Superior temporal gyrus (tissue), 1 donor: ENCODE measurements around the gene TBL1X.

Source experiments
- DNase-seq: peaks from one replicate; pipeline ENCODE4 v3.0.0-alpha.2; 2016; ENCODE audit errors: extremely low spot score

TBL1X gene

DNA sequence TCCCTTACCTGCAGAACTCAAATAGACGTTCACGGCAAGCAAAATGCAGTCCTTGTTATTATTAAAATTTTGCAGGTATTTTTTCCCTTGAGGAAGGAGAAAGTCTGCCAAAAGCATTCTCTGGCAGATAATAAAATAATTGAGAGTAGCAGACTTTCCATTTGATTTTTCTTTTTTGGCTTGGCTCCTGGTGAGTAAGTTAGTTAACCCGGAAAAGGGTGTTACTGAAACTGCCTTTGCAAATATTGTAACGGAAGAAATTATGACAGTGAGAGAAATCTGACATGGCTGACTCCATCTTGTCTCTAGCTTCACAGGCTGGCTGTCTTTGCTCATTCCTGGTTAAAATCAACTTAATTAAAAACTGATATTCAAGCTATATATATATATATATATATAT, 200.3 kb downstream of the TBL1X start:
- no peak for DNase-seq

DNA sequence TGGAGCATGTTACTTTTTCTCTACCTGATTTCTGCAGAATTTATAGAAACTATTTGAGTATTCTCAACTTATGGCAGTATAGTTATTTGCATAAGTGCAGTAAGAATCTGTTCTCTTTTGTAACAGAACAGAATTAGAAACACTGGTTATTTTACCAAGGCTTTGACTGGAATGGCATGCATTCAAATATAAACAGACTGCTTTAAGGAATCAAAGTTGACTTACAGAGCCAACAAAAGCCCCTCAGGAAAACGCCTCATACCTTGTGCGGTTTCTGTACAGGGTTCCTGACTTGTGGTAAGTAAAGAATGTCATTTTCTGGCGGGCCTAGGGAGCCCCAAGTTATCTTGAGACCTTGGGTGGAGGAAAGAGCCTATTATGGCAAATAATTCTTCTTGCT, 203.7 kb downstream of the TBL1X start:
- DNase-seq = no peak

GRCh38 chrX:9670136-9670814, 205.4 kb downstream of the TBL1X start:
- no peak for DNase-seq

- no peak for DNase-seq
Measured at GRCh38 chrX:9671998-9672397, 207.1 kb downstream of the TBL1X start.

DNA sequence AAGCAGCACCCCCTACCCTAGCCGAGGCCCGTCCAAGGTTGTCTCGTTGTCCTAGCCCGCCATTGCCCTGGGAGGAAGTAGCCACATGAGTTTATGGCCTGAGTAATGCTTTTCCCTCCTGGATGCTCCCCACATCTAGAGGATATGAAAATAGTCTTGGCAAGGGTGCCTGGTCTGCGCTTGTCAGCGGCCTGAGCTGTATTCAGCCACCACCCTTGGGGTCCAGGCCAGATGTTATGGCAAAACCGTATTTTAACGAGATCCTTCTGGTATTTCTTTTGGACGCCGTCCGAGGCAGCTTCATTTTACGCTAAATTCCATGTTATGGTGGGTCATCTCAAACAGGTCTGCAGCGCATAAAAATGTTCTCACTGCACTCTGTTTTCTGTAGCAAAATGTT, 211.4 kb downstream of the TBL1X start:
- no peak for DNase-seq

- no peak for DNase-seq
Measured at GRCh38 chrX:9676738-9677097, 211.9 kb downstream of the TBL1X start.

- no peak for DNase-seq
Measured at GRCh38 chrX:9677098-9677739, 212.4 kb downstream of the TBL1X start.

DNA sequence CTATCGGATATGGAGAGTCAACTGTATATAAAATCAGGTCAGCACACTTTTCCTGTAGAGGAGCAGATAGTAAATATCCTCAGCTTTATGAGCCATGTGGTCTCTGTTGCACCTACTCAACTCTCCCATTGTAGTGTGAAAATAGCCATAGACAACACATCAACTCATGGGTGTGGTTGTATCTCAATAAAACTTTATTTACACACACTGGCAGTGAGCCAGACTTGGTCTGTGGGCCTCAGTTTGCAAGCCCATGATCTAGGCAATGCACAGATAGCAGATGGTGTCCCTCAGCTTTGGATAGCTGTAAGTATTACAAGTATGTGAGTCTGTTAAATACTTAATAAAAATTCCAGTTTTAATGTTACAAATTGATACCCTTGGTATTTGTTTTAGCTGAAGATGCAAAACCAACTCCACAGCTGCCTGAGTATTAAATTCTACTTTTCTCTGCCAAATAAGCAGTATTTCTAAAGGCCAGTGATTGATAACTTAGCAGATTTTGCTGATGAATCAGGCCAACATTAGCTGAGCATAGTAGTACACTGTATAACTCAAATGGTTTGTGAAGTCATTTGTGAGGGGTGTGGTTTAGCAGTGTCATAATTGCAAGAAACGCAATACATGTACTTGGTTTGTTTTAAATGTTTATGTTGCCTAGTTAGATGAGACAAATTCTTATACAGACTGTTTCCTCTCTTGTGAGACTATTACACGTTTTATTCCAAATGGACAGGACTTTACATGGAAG, 213.5 kb downstream of the TBL1X start:
- no peak for DNase-seq

GRCh38 chrX:9681011-9681410, 216.2 kb downstream of the TBL1X start:
- DNase-seq = no peak

DNA sequence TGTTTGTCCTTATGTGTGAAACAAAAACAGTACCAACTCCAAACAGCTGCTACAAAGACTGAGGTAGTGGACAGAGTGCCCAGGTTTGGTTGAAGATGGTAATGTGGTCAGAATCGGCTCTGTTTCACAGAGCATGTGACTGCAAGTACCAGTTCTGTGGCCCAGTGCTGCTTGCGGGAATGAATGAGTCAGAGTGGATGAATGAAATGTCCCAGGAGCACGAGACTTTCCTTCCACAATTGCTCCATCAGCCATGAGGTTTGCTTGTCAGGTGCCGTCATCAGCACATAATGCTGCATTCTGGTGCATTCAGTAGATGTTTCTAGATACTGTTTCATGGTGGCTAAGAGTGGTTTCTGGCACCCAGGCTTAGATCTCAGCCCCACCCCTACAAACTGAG, 216.6 kb downstream of the TBL1X start:
- no peak for DNase-seq

- DNase-seq = peak; percentile 17
Measured at GRCh38 chrX:9682456-9682855, 217.6 kb downstream of the TBL1X start.

GRCh38 chrX:9682861-9683260, 218.0 kb downstream of the TBL1X start:
- no peak for DNase-seq

DNA sequence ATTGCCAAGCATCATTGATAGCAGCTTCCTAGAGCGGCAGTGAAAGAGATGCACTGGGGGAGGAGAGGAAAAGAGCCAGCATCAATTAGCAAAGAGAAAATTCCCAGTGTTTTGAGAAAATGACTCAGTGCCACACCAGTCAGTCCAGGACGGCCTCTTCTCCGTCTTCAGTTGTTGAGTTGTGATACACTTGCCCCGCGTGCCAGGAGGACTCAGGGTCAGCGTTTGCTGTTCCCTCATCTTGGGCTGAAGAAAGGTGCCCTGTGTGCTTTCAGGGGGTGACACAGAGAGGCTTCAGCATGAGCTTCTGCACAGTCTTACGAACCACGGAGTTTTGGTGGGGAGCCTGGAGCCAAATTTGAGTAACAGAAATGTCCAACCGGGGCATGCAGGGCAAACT, 218.5 kb downstream of the TBL1X start:
- no peak for DNase-seq

- no peak for DNase-seq
Measured at GRCh38 chrX:9687899-9688298, 223.0 kb downstream of the TBL1X start.

DNA sequence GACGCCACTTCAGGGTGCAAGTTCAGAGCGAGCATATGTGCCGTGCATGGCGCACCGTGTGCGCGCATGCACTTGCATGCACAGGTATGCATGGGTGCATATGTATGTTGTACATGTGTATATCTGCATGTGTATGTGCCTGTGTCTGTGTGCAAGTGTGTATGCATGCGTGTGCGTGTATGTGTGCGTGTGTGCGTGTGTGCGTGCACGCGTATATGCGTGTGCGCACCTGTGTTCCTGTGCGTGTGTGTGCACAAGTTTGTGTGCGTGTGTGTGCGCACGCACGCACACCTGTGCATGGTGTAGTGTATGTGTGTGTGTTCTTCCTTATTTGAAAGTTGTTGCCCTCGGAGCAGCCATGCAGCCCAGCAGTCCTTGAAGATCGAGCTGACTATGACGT, 224.0 kb downstream of the TBL1X start:
- DNase-seq = no peak

- DNase-seq = no peak
Measured at GRCh38 chrX:9690046-9690445, 225.2 kb downstream of the TBL1X start.

- no peak for DNase-seq
Measured at GRCh38 chrX:9693307-9694001, 228.6 kb downstream of the TBL1X start.

GRCh38 chrX:9698576-9698975, 233.7 kb downstream of the TBL1X start:
- no peak for DNase-seq

- no peak for DNase-seq
Measured at GRCh38 chrX:9700555-9700954, 235.7 kb downstream of the TBL1X start.

- no peak for DNase-seq
Measured at GRCh38 chrX:9701790-9702189, 236.9 kb downstream of the TBL1X start.

DNA sequence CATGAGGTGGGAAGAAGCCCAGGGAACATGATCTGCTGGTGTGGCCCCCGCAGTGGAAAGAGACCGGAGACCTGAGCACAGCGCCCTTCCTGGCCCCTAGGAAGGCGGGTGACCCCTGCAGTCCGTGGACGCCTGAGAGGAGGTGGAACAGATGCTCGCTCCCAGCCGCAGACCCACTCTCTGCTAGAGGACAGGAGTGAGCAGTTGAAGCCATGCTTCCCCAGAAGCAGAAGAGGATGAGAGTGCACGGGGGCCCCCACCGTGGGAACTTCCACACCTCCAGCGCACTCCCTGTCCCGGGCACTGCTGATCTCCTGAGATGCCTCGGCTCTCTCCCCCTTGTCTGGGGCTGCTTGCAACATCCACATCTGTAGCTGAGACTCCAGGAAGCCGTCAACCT, 238.5 kb downstream of the TBL1X start:
- no peak for DNase-seq

DNA sequence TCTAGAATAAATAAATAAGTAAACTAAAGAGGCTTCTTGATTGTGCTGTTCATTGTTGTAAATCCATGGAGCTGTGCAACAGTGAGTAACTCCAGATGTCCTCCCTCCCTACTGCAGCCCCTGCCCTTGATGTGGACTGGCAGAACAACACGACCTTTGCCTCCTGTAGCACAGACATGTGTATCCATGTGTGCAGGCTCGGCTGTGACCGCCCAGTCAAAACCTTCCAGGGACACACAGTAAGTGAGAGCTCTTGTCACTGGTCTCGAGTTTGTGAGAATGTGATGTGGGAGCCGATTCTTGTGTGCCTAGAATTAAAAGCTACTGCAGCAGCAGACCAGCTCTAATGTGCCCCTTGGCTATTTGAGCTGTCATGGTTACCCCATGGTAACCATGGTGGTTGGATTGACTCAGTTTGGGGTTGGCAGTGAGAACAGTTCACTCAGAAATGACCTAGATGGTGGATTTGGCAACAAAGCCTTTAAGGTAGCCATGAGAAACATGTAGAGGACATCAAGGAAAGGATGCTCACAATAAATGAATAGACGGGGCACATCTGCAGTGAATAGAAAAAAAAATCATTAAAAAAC, 240.1 kb downstream of the TBL1X start:
- DNase-seq = no peak
